Osteocyte (in vitro differentiated cells): Measurements from ENCODE around the gene EFNA5. TPM values are rescaled to one million over a fixed set of nuclear protein-coding genes. Genes with fewer than 3 reads are reported as not detected.

ENCODE experiments used
- DNase-seq: peaks from one replicate; pipeline ENCODE4 v3.0.0; 2021; ENCODE audit warnings: mixed read lengths; ENCODE audit not compliant: unreplicated experiment; ENCODE audit errors: extremely low spot score
- H3K27ac Mint-ChIP-seq: one replicate; pipeline ENCODE4 v1.8.0; 2021; ENCODE audit warnings: mild to moderate bottlenecking, mixed read lengths; ENCODE audit not compliant: unreplicated experiment
- H3K27me3 Mint-ChIP-seq: one replicate; pipeline ENCODE4 v1.8.0; 2021; ENCODE audit warnings: mixed read lengths; ENCODE audit not compliant: unreplicated experiment
- H3K36me3 Mint-ChIP-seq: one replicate; pipeline ENCODE4 v1.8.0; 2021; ENCODE audit warnings: mixed read lengths; ENCODE audit not compliant: unreplicated experiment
- H3K4me1 Mint-ChIP-seq: one replicate; pipeline ENCODE4 v1.8.0; 2021; ENCODE audit warnings: mixed read lengths; ENCODE audit not compliant: unreplicated experiment
- H3K4me3 Mint-ChIP-seq: one replicate; pipeline ENCODE4 v1.8.0; 2021; ENCODE audit warnings: mild to moderate bottlenecking, moderate library complexity, mixed read lengths; ENCODE audit not compliant: unreplicated experiment
- H3K9me3 Mint-ChIP-seq: one replicate; pipeline ENCODE4 v1.8.0; 2021; ENCODE audit warnings: mixed read lengths; ENCODE audit not compliant: unreplicated experiment
- CTCF ChIP-seq: fragments of 200-600 bp; sonication (generic); IDR thresholded peaks from 2 replicates; pipeline ENCODE4 v1.5.0; 2021; ENCODE audit warnings: antibody characterized with exemption, mild to moderate bottlenecking, moderate library complexity
- total RNA-seq: library from RNA; stranded (reverse); gene quantifications from 2 replicates; pipeline ENCODE4 v1.2.1, GENCODE V29; 2021

EFNA5 gene
- total RNA-seq, 1 donor from 2014 or later = 34.2 TPM

GRCh38 chr5:107651325-107651724 is 19.4 kb downstream of the EFNA5 start:
- Mint-ChIP-seq H3K9me3 (no peaks in the 10 kb centered on the region), H3K36me3 (no peaks in the 10 kb centered on the region), H3K4me1 (peaks cover 19% of the 10 kb centered on the region), H3K4me3 (no peak overlapping the region), H3K27me3 (no peaks in the 10 kb centered on the region), H3K27ac (no peak overlapping the region)
- DNase-seq = no peak
- no peak for TF ChIP-seq CTCF

- no peak overlapping the region for H3K4me3 Mint-ChIP-seq
- no peaks in the 10 kb centered on the region for H3K4me1 Mint-ChIP-seq
- H3K27ac Mint-ChIP-seq = no peak overlapping the region
- peaks cover 2% of the 10 kb centered on the region for H3K36me3 Mint-ChIP-seq
- H3K9me3 Mint-ChIP-seq = no peaks in the 10 kb centered on the region
- DNase-seq = no peak
- no peaks in the 10 kb centered on the region for H3K27me3 Mint-ChIP-seq
- no peak for TF ChIP-seq CTCF
These were observed 24.3 kb downstream of the EFNA5 start for GRCh38 chr5:107646418-107646817.

GRCh38 chr5:107640568-107640967 is 30.2 kb downstream of the EFNA5 start:
- DNase-seq = no peak
- Mint-ChIP-seq H3K27ac (no peak overlapping the region), H3K4me3 (no peak overlapping the region), H3K27me3 (no peaks in the 10 kb centered on the region), H3K9me3 (no peaks in the 10 kb centered on the region), H3K4me1 (peaks cover 11% of the 10 kb centered on the region), H3K36me3 (peaks cover 2% of the 10 kb centered on the region)
- TF ChIP-seq CTCF = no peak

- H3K36me3 Mint-ChIP-seq = peaks cover 2% of the 10 kb centered on the region
- no peak overlapping the region for H3K4me3 Mint-ChIP-seq
These were observed 30.7 kb downstream of the EFNA5 start for GRCh38 chr5:107639990-107640389.

GRCh38 chr5:107636555-107636954 is 34.2 kb downstream of the EFNA5 start:
- Mint-ChIP-seq H3K4me3 (no peak overlapping the region), H3K27ac (no peak overlapping the region), H3K27me3 (no peaks in the 10 kb centered on the region), H3K36me3 (no peaks in the 10 kb centered on the region), H3K4me1 (peaks cover 40% of the 10 kb centered on the region), H3K9me3 (no peaks in the 10 kb centered on the region)
- TF ChIP-seq CTCF = no peak
- DNase-seq = no peak

More at GRCh38 chr5:107639990-107640389, 30.7 kb downstream of the EFNA5 start:
- no peaks in the 10 kb centered on the region for H3K9me3 Mint-ChIP-seq
- no peak for TF ChIP-seq CTCF
- H3K27ac Mint-ChIP-seq = no peak overlapping the region
- DNase-seq = no peak
- H3K27me3 Mint-ChIP-seq = no peaks in the 10 kb centered on the region
- peaks cover 17% of the 10 kb centered on the region for H3K4me1 Mint-ChIP-seq
